ENCODE results near the gene PRRX1. TPM values are rescaled to one million over a fixed set of nuclear protein-coding genes. Genes with fewer than 3 reads are reported as not detected.

The PRRX1 gene
- polyA plus RNA-seq, 3 donors = 0.67 to 2.3 (median 0.96) TPM

DNA sequence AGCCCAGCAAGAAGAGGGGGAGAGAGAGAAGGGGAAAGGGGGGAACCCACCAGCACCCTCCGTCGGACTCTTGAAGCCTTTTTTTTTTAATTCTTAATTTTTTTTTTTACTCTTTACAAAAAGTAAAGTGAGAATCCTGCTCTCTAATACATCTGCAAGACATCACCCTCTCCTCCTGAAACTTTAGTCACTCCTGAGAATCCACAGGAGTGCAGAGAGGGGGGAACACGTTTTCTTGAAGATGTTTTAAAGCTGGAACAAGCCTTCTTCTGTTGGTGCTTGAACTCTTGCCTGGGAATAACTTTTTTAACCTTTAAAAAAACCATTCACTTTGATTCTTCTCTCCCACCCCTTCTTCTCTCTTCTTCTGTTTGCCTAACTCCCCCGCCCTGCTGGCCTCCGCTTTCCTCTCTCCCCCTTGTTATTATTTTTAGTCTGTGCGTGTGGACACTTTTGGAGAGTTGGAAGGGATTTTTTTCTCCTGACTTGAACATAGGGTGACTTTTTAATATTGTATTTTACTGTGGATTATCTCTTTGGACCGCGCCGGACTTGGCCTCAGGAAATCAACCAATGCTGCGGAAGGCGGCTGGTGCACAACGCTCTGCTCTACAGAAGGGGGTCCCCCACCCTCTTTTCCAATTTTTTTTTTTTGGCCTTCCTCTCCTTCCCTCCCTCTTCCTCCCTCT lies 383 bp upstream of the PRRX1 start:
- DNase-seq (ENCODE audit: low read depth in 3 of 3, low spot score in 2 of 3) = no peak

DNA sequence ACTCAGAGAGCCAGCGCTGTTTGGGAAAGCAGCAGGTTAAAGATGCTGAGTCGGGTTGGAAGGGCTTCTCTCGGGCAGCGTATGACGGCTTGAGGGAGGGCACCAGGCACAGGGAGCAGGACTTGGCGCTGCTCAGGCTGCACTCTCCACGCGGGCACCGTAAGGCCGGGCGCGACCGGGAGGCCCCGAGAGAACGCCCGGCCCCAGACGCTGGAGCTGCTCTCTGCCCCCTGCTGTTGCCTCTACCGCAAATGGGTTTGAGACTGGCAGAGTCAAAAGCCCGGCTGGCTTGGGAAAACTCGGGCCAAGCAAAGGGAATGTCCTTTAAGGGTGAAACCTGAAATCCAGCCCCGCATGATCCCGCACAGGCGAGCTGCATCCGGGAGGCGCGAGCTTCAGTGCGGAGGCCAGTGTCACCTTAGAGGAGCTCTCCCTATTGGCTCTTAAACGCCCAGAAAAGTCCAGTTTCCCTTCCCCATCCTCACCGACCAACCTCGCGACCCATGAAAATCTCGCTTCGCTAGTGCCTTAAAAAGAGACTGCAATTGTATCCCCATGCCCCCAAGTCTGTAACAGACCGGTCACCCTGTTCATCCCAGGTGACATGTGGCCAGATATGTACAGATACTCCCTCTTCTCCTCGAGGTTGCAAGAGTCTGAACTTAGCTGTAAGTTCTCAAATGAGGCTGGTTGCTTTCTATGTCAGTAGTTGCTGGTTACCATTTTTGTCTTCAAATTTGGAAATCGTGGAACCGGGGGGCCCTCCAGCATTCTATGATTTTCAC lies 1.1 kb downstream of the PRRX1 start:
- no peak for DNase-seq (ENCODE audit: low read depth in 3 of 3, low spot score in 2 of 3)

DNA sequence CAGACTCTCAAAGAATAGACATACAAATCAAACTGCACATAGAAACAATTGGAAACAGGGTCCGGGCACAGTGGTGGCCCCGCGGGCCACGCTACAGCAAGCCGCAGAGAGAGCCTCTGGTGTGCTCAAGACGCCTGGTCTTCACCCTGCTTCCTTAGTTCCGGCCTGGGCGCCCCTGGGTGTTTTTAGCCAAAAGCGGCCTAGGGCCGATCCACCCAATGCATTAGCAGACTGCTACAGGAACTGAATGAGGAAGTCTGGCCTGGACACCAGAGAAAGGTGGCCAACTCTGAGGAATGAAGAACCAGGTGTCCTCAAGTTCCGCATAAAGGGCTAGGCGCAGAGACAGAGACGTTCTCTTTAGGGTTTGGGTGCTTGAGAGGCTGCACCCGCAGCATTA lies 1.7 kb downstream of the PRRX1 start:
- no peak for DNase-seq (ENCODE audit: low read depth in 3 of 3, low spot score in 2 of 3)

DNA sequence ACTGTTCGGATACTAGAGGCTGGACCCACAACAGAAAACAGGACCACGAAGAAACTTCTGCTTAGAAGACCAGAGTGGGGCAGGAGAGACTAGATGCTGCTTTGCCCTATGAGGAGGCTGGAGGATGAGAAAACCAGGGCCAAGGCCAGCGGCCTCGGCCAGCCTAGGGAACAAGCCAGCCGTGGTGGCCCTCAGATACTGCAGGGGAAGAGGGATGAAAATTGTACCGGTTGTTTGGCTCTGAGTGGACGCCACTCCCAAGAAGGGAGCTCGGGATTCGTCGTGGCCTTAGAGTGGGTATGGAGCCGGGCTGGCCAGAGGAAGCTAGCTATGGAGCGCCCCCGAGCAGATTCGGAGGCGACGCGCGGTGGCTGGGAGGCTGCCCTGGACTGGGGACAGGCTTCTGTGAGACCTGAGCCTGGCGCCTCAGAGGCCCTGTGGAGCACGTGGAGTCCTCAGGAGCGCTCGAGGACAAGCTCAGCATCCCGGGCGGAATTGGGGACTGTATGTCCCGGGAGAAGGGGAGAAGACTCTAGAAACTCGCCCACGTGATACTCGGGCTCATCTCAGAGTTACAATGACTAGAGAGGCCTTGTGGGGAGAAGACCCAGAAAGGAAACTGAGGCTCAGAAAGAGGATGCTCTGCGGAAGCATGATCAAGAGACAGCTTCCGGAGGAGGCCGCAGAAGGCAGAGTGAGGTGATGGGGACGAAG lies 2.8 kb downstream of the PRRX1 start:
- no peak for DNase-seq (ENCODE audit: low read depth in 3 of 3, low spot score in 2 of 3)

DNA sequence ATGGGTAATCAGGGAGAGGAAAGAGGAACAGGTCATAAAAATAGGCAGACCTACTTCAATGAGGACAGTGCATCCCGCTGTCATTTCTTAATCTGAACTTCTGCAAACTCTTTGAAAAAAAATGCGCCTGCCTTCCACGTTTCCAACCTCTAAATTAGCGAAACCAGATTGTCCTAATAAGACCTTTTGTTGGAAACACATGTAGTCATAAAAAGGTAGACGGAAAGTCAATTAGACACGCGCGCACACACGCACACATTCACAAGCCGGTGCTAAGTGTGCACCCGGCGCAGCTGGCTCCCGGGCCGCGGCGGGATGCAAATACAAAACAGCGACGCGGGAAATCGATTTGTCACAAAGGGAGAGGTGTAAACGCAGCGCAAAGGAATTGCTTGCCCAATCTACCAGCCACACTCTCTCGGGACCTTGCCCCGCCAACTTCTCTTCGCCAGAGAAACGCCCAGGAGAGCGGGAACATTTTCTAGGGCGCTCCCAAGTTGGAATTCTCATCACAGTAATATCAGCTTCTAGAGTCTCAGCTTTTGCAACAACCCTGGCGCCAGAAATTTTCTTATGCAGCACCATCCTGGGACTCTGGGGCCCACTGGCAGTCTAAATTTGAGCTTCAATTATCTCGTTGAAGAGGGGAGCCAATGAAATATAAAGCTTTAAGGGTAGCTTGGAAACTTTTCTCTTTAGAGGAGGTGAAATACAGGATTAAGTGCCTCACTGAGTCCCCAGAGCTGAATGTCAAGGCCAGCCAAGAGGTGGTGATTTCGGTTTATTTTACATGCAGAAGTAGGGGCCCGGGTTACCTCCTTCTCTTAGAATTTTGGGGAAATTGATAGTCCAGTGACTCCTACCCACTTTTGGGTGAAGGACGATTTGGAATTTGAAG lies 4.5 kb downstream of the PRRX1 start:
- DNase-seq (ENCODE audit: low read depth in 3 of 3, low spot score in 2 of 3) = no peak

DNA sequence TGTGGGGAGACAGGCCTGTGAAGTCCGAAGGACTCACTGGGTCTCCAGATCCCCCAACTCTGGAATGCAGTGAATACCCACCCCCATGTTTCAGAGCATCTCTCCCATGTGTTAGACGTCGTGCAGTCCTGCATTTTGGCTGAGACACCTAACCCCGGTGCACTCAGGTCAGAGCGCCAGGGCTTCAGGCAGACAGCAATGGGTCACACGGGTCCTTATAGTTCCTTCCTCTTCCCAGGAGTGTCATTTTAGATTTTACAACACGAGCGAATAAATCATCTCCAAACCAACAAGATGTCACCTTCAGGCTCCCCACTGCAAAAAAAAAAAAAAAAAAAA lies 5.1 kb downstream of the PRRX1 start:
- DNase-seq (ENCODE audit: low read depth in 3 of 3, low spot score in 2 of 3) = no peak

DNA sequence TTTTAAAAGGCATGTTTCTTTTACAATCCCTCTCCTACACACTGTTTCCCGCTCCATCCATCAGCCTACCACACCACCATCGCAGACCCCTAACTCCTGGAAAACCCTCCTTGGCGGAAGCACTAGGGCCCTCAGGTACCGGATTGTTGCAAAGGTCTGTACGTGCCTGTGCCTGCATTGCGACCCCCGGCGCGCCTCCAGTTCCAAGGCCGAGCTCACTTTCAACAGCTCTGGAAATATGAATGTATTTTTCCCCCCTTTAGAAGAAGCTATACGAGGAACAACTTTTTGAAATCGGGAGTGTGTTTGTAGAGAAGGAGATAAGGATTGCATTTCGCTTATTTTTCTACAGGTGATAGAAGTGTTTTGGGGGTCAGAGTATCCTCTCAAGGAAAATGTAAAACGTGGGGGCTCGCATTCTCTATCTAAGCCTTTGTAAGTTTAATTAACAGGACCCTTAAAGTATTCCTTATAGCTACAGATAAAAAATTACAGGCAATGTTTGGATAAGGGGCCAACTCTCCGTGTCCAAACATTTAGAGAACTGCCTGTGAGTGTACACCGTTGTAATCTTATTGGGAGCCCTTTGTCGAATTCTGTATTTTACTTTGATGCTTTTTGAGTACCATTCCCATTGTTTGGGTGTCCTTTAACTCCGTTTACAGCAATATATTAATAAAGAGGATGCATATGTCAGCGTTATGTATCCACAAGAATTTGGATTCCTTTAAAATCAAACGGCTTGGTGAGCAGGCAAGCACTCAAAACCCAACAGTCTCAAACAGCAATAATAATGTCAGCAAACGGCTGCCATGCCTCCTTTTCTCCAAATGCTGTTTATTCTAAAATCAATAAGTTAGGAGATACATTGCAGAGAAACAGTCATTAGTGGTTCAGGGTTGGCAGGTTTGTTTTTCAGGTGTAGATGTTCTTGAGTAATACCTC lies 5.9 kb downstream of the PRRX1 start:
- DNase-seq (ENCODE audit: low read depth in 3 of 3, low spot score in 2 of 3) = no peak

DNA sequence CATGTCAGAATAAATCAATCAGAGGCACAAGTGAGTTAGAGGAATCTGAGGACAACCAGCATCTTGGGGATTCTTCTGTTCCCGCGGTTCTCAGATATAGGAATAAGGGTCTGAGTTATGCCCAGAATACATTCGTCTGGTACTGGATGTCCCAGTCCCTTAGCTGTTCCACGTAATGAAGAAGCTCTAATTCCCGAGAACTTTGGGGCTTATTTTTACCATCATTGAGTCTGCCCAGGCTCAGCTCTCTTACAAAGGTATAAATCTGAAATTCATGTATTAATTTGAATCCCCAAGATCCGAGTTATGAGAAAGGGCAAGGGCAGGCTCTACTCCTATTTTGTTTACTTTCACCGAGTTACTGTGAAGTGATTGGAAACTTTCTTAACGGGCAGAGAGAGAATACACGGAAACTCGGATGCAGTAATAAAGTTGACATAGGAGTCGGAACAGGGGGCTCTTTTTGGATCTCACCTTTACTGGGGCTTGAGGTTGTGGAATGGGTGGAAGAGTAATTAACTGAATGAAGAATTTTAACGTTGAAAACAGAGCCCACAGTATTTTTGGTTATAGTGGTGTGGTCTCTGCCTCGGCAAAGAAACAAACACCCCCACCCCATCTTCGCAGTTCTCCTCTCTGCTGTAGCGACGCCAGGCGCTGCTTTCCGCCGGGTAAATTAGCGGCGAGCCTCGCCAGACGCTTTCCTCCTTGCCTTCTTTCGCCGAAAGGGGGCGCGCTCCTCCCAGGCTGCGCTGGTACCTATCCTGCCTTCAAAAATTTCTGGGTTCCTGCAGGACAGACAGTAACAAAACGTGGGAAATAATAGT lies 7.1 kb downstream of the PRRX1 start:
- DNase-seq (ENCODE audit: low read depth in 3 of 3, low spot score in 2 of 3) = no peak

DNA sequence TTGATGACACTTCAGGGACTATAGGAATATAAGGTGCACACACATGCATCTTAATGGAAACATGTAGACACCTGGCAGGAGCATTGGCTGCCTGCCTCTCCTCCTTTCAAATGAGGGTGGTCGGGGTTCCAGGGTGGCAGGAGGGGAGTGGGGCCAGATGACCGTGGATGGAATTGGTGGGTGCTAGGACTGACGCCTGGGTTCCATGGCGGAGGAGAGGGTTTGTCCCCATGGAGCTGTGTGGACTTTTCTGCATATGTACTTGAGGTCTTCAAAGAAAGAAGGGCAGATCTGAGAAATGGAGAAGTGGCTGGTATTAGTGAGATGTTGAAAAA lies 7.7 kb downstream of the PRRX1 start:
- no peak for DNase-seq (ENCODE audit: low read depth in 3 of 3, low spot score in 2 of 3)

DNA sequence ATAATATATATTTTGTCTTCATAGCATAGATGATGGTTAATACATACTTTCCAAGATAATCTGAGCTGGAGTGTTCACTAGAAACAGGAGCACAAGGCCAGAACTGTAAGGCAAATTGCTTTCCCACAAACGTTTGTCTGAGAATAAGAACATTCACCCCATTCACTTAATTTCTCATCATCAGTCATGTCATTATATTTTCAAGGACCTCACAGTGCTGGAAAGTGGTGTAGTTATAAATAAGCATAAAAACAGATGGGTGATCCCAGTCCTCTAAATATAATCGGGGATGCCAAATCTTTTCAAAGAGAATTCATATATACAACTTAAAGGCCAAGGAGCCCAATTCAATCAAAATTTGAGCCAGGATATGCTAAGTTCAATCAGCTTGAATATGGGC lies 8.4 kb downstream of the PRRX1 start:
- no peak for DNase-seq (ENCODE audit: low read depth in 3 of 3, low spot score in 2 of 3)

DNA sequence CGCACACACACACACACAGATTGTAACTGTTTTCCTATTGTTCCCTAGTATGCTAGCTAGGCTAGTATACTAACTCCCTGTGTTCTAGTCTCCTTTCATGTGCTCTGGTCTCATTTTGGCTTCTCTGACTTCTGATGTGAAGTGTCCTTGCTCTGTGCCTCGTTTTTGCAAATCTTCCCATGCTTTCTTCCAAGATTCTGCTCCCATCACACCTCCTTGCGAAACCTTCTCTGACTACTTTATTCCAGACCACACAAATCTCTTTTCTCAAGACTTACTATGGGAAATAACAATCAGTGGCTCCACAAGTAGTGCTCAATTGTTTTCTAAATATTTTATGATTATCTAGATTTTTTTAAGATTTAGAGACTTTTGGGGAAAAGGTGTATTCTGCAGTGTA lies 10.3 kb downstream of the PRRX1 start:
- no peak for DNase-seq (ENCODE audit: low read depth in 3 of 3, low spot score in 2 of 3)

DNA sequence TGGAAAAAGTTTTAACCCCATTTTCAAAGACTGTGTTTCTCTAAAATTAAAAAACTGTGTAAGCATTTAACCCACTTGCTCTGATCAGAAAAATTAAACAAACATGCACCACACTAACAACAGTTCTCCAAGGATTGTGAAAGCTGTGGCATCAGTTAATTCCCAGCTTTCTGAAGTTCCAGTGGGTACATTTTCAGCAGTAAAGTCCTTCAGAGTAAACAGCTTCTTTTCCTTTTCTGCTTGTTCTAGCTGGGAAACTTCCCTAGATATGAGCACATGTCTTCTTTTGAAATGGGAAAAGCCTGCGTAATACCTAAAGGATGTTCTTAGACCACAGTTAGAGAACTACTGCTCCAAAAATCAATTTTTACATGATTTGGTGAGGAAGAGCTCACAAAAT lies 11.1 kb downstream of the PRRX1 start:
- DNase-seq (ENCODE audit: low read depth in 3 of 3, low spot score in 2 of 3) = no peak

DNA sequence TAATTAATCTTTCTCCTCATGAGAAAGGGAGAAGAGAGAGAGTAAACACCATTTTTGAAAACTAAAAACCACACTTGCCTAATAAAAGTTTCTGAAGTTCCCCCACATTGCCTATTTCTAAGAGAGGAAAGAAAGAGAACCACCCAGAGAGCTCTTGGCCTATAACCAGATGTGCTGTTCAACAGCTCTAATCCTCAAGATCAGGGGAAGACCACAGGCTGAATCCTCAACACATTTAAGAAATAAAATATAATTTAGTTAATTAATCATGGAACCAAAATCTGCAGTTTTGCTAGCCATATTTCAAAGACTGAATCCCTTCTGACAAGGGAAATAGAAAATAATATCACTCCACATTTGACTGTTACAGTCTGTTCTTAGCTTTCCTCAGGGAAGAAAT lies 11.9 kb downstream of the PRRX1 start:
- no peak for DNase-seq (ENCODE audit: low read depth in 3 of 3, low spot score in 2 of 3)

DNA sequence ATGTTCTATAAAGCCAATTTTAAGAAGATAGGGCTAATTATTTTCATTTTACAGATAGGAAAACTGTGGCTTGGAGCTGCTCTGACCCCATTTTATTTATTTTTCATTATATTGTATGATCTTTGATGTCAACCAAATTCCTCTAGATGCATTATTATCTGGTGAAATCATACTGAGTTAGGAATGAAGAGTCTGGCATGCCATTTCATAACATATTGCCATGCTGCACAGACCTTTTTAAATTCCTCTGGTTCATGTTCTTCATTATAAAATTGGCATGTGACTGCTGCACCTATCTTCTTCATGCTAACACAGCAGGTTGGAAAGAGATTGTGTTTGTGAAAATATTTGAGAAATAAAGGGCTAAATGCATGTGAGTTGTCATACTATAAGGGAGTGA lies 12.7 kb downstream of the PRRX1 start:
- no peak for DNase-seq (ENCODE audit: low read depth in 3 of 3, low spot score in 2 of 3)

DNA sequence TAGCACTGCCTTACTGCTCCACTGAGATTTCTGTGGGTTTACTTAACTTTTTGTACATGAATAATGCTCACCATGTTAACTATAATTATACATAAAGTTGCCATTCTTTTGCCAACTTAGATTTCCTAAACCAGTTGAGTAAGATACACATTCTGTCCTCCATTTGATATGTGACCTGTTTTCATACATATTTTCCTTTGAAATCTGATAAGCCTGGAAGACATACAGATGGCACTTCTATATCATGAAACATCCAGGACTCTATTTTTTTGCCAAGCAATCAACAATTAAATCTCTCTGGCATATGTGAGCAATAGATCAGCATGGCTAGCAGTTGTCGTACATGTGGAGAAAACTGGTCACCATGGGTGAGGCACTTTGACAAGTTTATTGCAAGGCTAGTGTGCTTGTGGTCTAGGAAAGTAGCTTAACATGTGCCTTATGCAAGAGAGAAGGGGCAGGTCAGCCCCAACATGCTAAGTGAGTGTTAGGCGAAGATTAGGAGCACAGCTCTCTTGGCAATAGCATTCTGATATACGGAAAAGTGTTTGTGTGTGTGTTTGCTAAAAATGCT lies 14.2 kb downstream of the PRRX1 start:
- DNase-seq (ENCODE audit: low read depth in 3 of 3, low spot score in 2 of 3) = no peak

DNA sequence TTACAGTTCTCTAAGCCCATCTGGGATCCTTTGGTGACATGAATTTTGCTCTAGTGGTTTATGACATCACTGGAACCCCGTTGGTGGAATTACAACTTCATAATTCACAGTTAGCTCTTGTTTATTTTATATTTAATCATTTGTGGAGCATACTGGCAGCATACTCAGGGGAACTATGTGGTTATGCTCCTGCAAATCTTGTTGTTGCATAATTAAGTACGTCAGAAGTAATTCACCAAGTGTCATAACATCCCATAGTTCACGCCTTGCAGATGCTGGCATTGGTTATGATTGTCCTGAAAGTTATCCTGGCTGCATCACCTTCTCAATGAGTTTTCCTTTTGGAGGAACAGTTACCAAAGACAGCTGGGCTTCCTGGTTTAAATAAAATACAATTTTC lies 16.5 kb downstream of the PRRX1 start:
- DNase-seq (ENCODE audit: low read depth in 3 of 3, low spot score in 2 of 3) = no peak

DNA sequence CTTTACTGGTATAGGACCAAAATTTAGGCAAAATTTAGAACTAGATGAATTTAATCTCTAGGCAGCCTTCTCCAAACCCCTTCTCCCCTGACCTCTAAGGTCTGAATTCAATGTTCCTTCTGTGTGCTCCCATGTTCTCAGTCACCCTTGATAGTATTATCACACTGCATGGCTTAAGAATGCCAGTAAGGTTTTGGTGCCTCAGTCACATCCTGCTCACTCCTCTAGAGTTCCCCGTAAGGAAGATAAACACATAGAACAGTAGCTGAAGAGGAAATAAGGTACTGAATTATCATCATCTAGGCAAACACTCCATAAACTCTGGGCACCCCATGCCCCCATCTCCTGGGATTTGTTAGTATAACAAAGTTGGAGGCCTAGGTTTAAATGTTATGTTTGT lies 18.2 kb downstream of the PRRX1 start:
- no peak for DNase-seq (ENCODE audit: low read depth in 3 of 3, low spot score in 2 of 3)

DNA sequence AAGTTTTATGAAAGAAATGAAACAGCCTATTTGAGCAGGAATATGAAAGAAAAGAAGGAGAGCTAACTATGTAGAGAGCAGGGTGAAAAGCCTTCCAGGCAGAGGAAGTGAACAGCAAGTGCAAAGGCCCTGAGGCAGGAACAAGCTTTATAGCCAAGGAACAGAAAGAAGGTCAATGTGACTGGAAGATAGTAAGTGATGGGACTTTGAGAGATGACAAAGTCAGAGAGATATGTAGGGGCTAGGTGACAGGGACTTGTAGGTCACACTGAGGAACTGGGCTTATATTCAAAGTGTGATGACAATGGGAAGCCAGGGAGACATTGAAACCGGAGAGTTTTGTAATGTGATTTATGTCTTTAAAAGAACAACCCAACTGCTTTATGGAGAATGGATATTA lies 18.9 kb downstream of the PRRX1 start:
- DNase-seq (ENCODE audit: low read depth in 3 of 3, low spot score in 2 of 3) = no peak

DNA sequence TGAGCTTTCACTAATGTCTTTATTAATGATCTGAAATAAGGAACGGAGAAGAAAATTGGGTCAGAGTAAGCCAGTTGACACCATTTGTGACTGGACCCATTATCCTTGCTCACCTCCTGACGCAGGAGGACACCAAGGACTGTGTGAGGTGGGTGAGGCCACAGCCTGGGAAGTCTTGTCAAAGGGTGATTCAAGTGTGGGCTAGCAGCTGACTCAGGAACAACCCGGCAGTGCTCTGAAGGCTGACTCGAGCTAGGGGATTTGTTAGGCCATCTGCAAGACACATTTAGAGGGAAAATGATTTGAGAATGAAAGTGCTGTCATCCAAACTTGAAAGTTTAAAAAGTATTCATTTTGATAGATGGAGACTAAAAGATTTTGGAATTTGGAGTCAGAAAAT lies 21.2 kb downstream of the PRRX1 start:
- DNase-seq (ENCODE audit: low read depth in 3 of 3, low spot score in 2 of 3) = no peak

All from right renal cortex interstitium (tissue), 3 donors.